GM12878 (cell line): ENCODE results near the gene PPARA. TPM values are rescaled to one million over a fixed set of nuclear protein-coding genes. Genes with fewer than 3 reads are reported as not detected.

Source experiments
- ATAC-seq: fragments of 200-7000 bp; cut with Tn5 transposase; 3 replicates; pipeline ENCODE4 v1.9.1; 2020; ENCODE audit warnings: mild to moderate bottlenecking, moderate library complexity
- BruUV-seq: library from RNA; stranded (reverse); fragments of 400-500 nt; replicated peaks from 2 replicates; lab custom pipeline; 2021; lab: Mats Ljungman, UMichigan
- CTCF ChIA-PET: fragments of 300-600 bp; sonication (Branson Sonifier 250); formaldehyde crosslinking; extraction: SDS; loops from one replicate; lab custom pipeline; 2021; ENCODE audit warnings: inconsistent platforms; lab: Yijun Ruan, JAX
- POLR2A ChIA-PET: fragments of 350-600 bp; formaldehyde crosslinking; extraction: SDS; loops from one replicate; lab custom pipeline; 2021; ENCODE audit warnings: inconsistent platforms; lab: Charles Lee
- RAD21 ChIA-PET: fragments of 300-600 bp; sonication (Branson Sonifier 250); formaldehyde crosslinking; loops from one replicate; lab custom pipeline; 2023; ENCODE audit warnings: antibody characterized with exemption; ENCODE audit not compliant: unreplicated experiment; lab: Charles Lee
- SMC1A ChIA-PET: fragments of 300-600 bp; sonication (Branson Sonifier 250); formaldehyde crosslinking; loops from one replicate; lab custom pipeline; 2023; ENCODE audit not compliant: unreplicated experiment, uncharacterized antibody; lab: Charles Lee
- DNase-seq: peaks from one replicate; pipeline ENCODE4 v3.0.0-alpha.2; 2011; ENCODE audit warnings: low read depth, low spot score
- FAIRE-seq: peaks from 3 replicates; lab custom pipeline; 2011; peaks lifted over from hg19 to GRCh38; lab: Jason Lieb, UNC
- H2AFZ ChIP-seq: 2 replicates; pipeline ENCODE4 v1.6.0; 2011; ENCODE audit warnings: low read depth, low read length, control low read depth; ENCODE audit not compliant: control insufficient read depth
- H3K27ac ChIP-seq: 2 replicates; pipeline ENCODE4 v1.5.1; 2011; ENCODE audit warnings: control low read depth; ENCODE audit not compliant: control insufficient read depth, insufficient read depth
- H3K27me3 ChIP-seq, 2 experiments: replicated peaks in 1 of 2; 2 replicates each; pipeline versions ENCODE4 v1.6.0 to v1.6.1; 2011; ENCODE audit warnings: low read length in 1 of 2; ENCODE audit not compliant: control insufficient read depth in 2 of 2, insufficient read depth in 2 of 2
- H3K36me3 ChIP-seq, 2 experiments: 2 replicates each; pipeline ENCODE4 v1.5.1; 2011; ENCODE audit warnings: low read length in 1 of 2; ENCODE audit not compliant: control insufficient read depth in 2 of 2, insufficient read depth in 2 of 2
- H3K4me1 ChIP-seq: 2 replicates; pipeline ENCODE4 v1.6.1; 2011; ENCODE audit warnings: mild to moderate bottlenecking, low read length, moderate library complexity, mixed read lengths; ENCODE audit not compliant: control insufficient read depth, insufficient read depth
- H3K4me2 ChIP-seq: 2 replicates; pipeline ENCODE4 v1.6.0; 2011; ENCODE audit warnings: control low read depth; ENCODE audit not compliant: control insufficient read depth, insufficient read depth
- H3K4me3 ChIP-seq: fragments of 200-600 bp; sonication (generic); 2 replicates; pipeline ENCODE4 v1.5.1; 2016
- H3K79me2 ChIP-seq: 2 replicates; pipeline ENCODE4 v1.6.0; 2011; ENCODE audit warnings: low read length; ENCODE audit not compliant: control insufficient read depth, insufficient read depth
- H3K9ac ChIP-seq: 2 replicates; pipeline ENCODE4 v1.8.0; 2011; ENCODE audit warnings: low read length, control low read depth, mixed read lengths; ENCODE audit not compliant: control insufficient read depth, insufficient read depth
- H3K9me3 ChIP-seq: replicated peaks from 3 replicates; pipeline ENCODE4 v1.5.1; 2011; ENCODE audit warnings: mild to moderate bottlenecking, low read length; ENCODE audit not compliant: control insufficient read depth, insufficient read depth
- H4K20me1 ChIP-seq: 2 replicates; pipeline ENCODE4 v1.6.0; 2011; ENCODE audit not compliant: control insufficient read depth, insufficient read depth
- CHD4 ChIP-seq: fragments of 200-600 bp; sonication (generic); IDR thresholded peaks from 2 replicates; pipeline ENCODE4 v1.6.1; 2016; ENCODE audit warnings: mild to moderate bottlenecking
- GATAD2B ChIP-seq: fragments of 450-650 bp; conservative IDR thresholded peaks from 2 replicates; pipeline ENCODE4 v1.6.1; 2017; ENCODE audit warnings: low read depth, mild to moderate bottlenecking, moderate library complexity
- HCFC1 ChIP-seq: fragments of 150-350 bp; IDR thresholded peaks from 2 replicates; pipeline ENCODE4 v1.6.1; 2014; ENCODE audit warnings: low read length
- HDAC6 ChIP-seq: fragments of 200-600 bp; sonication (generic); IDR thresholded peaks from one replicate; pipeline ENCODE4 v1.8.0; 2017; ENCODE audit warnings: antibody characterized with exemption; ENCODE audit not compliant: unreplicated experiment
- MAX ChIP-seq: IDR thresholded peaks from 2 replicates; pipeline ENCODE4 v1.6.1; 2012; ENCODE audit warnings: low read depth, low read length, improper control_type of control experiment
- NKRF ChIP-seq: fragments of 450-650 bp; conservative IDR thresholded peaks from 2 replicates; pipeline ENCODE4 v1.6.1; 2017; ENCODE audit warnings: mild to moderate bottlenecking, moderate library complexity
- NR2C2 ChIP-seq: IDR thresholded peaks from 2 replicates; pipeline ENCODE4 v1.6.1; 2011; ENCODE audit warnings: borderline replicate concordance, low read depth; ENCODE audit not compliant: control insufficient read depth, insufficient read length
- RAD51 ChIP-seq: fragments of 450-650 bp; IDR thresholded peaks from 2 replicates; pipeline ENCODE4 v1.6.1; 2016; ENCODE audit warnings: moderate library complexity, mild to moderate bottlenecking, inconsistent platforms
- REST ChIP-seq: IDR thresholded peaks from 2 replicates; pipeline ENCODE4 v1.6.1; 2012; ENCODE audit warnings: mild to moderate bottlenecking, low read depth, low read length
- RUNX3 ChIP-seq: IDR thresholded peaks from 2 replicates; pipeline ENCODE4 v1.6.1; 2012; ENCODE audit warnings: low read length, inconsistent platforms
- SIN3A ChIP-seq: IDR thresholded peaks from 2 replicates; pipeline ENCODE4 v1.6.1; 2012; ENCODE audit warnings: low read depth, low read length, improper control_type of control experiment
- SIX5 ChIP-seq: IDR thresholded peaks from 2 replicates; pipeline ENCODE4 v1.6.1; 2011; ENCODE audit warnings: mild to moderate bottlenecking, low read depth, low read length, moderate library complexity; ENCODE audit not compliant: severe bottlenecking
- SREBF2 ChIP-seq: IDR thresholded peaks from 2 replicates; pipeline ENCODE4 v1.6.1; 2012; ENCODE audit warnings: mild to moderate bottlenecking, low read length
- ZNF622 ChIP-seq: fragments of 450-650 bp; IDR thresholded peaks from 2 replicates; pipeline ENCODE4 v1.6.1; 2017; ENCODE audit warnings: mild to moderate bottlenecking, inconsistent platforms
- WGBS: methylation state at CpG from one replicate; pipeline ENCODE4 v1.1.6; 2016; ENCODE audit warnings: low lambda C conversion rate; ENCODE audit not compliant: insufficient replicate concordance, insufficient coverage; ENCODE audit errors: missing lambda C conversion rate; 5-methylcytosine and 5-hydroxymethylcytosine counted together
- in situ Hi-C: fragments of 300-500 bp; cut with MboI; formaldehyde crosslinking; loops from 9 replicates; pipeline ENCODE4 v1.14.3; 2018; ENCODE audit warnings: mixed read lengths
- intact Hi-C: fragments of 100-400 bp; cut with micrococcal nuclease; formaldehyde crosslinking; loops from one replicate; pipeline ENCODE4 v1.14.2; 2022; ENCODE audit not compliant: unreplicated experiment
- polyA plus RNA-seq, 11 experiments: library from polyadenylated mRNA; depleted of rRNA in 4 of 11; unstranded in 6 of 11; stranded (reverse) in 5 of 11; fragments of >200 nt; fragmentation: Nextera tagmentation in 4 of 11; fragmentation: Illumina TruSeq in 1 of 11; extraction: Ambion mirVana in 4 of 11; extraction: Trizol in 1 of 11; gene quantifications; 1 replicate in 1 of 11; 2 replicates in 10 of 11; pipeline versions ENCODE4 v1.2.1 to v1.2.3, GENCODE V29; 2011 to 2016; ENCODE audit warnings: inconsistent platforms in 2 of 11, missing spikeins in 2 of 11, low read depth in 1 of 11
- total RNA-seq, 4 experiments: library from RNA; depleted of rRNA in 3 of 4; stranded (reverse); fragments of >200 nt in 3 of 4; fragmentation: Illumina TruSeq in 1 of 4; extraction: Trizol in 1 of 4; gene quantifications; 2 replicates each; pipeline versions ENCODE4 v1.2.1 to v1.2.3, GENCODE V29; 2013 to 2021
- TF ChIP-seq, protein P1 (sequence below): fragments of 450-650 bp; formaldehyde crosslinking; IDR thresholded peaks from 2 replicates; pipeline ENCODE4 v1.4.0; 2022; ENCODE audit warnings: mild to moderate bottlenecking, moderate library complexity

PPARA gene
- total and polyA plus RNA-seq, 10 of the 15 experiments (the other 5 are each of a cell fraction or from before 2014, with no cell fraction given): 0.72 to 10.4 (median 4.6) TPM

GRCh38 chr22:46171940-46172339 lies 21.6 kb downstream of the PPARA start (continued):
- no peak for TF ChIP-seq REST
- TF ChIP-seq RUNX3: no peak
- TF ChIP-seq SREBF2: no peak

DNA sequence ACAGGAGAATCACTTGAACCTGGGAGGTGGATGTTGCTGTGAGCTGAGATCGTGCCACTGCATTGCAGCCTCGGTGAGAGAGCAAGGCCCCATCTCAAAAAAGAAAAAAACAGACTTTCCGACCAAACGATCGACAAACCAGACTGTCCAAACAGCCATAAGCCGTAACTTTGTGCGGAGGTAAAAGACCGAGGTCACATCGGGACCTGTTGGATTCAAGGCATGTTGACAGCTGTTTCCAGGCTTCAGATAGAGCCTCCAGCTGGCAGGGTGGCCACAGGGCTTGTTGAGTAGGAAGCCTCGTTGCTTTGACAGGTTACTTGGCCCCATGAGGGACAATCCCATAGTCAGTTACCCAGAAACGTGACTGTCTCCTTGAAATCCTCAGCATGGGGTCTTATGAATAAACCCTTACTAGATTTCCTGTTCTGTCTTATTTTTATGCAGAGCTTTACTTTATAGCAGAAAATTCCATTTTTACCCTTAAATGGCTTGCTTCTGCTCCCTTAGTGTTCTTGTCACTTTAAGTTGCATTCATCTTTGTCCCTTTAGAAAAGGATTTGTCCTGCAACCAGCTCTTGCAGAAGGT lies 22.3 kb downstream of the PPARA start:
- no peak for TF ChIP-seq ZNF622
- no peak for TF ChIP-seq RAD51
- TF ChIP-seq HDAC6: no peak
- no peak for TF ChIP-seq SIX5
- TF ChIP-seq GATAD2B: no peak
- TF ChIP-seq SIN3A: no peak
- no peak for TF ChIP-seq CHD4
- TF ChIP-seq NR2C2: no peak
- TF ChIP-seq MAX: no peak
- no peak for TF ChIP-seq NKRF
- TF ChIP-seq HCFC1: no peak
- TF ChIP-seq, protein P1, sequence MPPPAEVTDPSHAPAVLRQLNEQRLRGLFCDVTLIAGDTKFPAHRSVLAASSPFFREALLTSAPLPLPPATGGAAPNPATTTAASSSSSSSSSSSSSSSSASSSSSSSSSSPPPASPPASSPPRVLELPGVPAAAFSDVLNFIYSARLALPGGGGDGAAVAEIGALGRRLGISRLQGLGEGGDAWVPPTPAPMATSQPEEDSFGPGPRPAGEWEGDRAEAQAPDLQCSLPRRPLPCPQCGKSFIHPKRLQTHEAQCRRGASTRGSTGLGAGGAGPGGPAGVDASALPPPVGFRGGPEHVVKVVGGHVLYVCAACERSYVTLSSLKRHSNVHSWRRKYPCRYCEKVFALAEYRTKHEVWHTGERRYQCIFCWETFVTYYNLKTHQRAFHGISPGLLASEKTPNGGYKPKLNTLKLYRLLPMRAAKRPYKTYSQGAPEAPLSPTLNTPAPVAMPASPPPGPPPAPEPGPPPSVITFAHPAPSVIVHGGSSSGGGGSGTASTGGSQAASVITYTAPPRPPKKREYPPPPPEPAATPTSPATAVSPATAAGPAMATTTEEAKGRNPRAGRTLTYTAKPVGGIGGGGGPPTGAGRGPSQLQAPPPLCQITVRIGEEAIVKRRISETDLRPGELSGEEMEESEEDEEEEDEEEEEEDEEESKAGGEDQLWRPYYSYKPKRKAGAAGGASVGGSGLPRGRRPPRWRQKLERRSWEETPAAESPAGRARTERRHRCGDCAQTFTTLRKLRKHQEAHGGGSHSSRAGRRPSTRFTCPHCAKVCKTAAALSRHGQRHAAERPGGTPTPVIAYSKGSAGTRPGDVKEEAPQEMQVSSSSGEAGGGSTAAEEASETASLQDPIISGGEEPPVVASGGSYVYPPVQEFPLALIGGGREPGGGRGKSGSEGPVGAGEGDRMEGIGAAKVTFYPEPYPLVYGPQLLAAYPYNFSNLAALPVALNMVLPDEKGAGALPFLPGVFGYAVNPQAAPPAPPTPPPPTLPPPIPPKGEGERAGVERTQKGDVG (CRISPR knock-in tag): no peak
- CTCF ChIA-PET: no interaction called here
- ATAC-seq: no peak

More for the DNA sequence above, 22.3 kb downstream of the PPARA start:
- Histone ChIP-seq H3K4me2 (no peak overlapping the region), H3K27ac (no peak overlapping the region), H3K36me3 (no peaks in the 10 kb centered on the region; a peak in 1 of 4 replicates), H3K9ac (no peak overlapping the region), H4K20me1 (no peaks in the 10 kb centered on the region), H3K4me3 (no peak overlapping the region), H3K9me3 (no peaks in the 10 kb centered on the region), H2AFZ (no peak overlapping the region), H3K4me1 (no peaks in the 10 kb centered on the region; the same call in 1 of the 2 replicates), H3K27me3 (no peaks in the 10 kb centered on the region), H3K79me2 (no peaks in the 10 kb centered on the region)
- in situ Hi-C loops: no loop called here
- ChIA-PET SMC1A (interaction anchor here (1.5 kb wide), 1 partner anchor 18 kb away, joined by 3 read pairs; no protein-coding TSS in a partner anchor), RAD21 (no interaction called here), POLR2A (interaction anchor here (0.6 kb wide), 1 partner anchor 27 kb away, joined by 3 read pairs; no protein-coding TSS in a partner anchor)
- no peak for DNase-seq
- FAIRE-seq: no peak
- 86% methylated on average over 11 of the region's 11 CpGs for WGBS
- BruUV-seq: no TSS peak
- intact Hi-C loops: no loop called here
